GM12865 (cell line): ENCODE data around the gene HAVCR1.
"Not testable (repeated sequence)": the region's sequence is repeated elsewhere in the genome, so short reads cannot be mapped to it uniquely, and the experiment has no call there.

ENCODE experiments used
- DNase-seq: peaks from one replicate; pipeline ENCODE4 v3.0.0; 2010; ENCODE audit warnings: low read depth
- H3K4me3 ChIP-seq: 2 replicates; pipeline ENCODE4 v1.5.1; 2011; ENCODE audit warnings: mild to moderate bottlenecking, low read depth, low read length, control low read depth
- CTCF ChIP-seq: IDR thresholded peaks from 2 replicates; pipeline ENCODE4 v1.5.1; 2011; ENCODE audit warnings: low read length, control low read depth, low read depth, inconsistent platforms; ENCODE audit not compliant: insufficient read depth; ENCODE audit errors: missing control alignments

HAVCR1 gene

GRCh38 chr5:157050050-157050449, 8.9 kb downstream of the HAVCR1 start:
- H3K4me3 ChIP-seq: no peak overlapping the region
- no peak for TF ChIP-seq CTCF
- DNase-seq: peak; percentile 25

GRCh38 chr5:157049605-157050004, 9.3 kb downstream of the HAVCR1 start:
- no peak overlapping the region for H3K4me3 ChIP-seq
- DNase-seq: no peak
- TF ChIP-seq CTCF: no peak

GRCh38 chr5:157047898-157048297, 11.0 kb downstream of the HAVCR1 start:
- DNase-seq: peak; percentile 9
- no peak overlapping the region for H3K4me3 ChIP-seq
- TF ChIP-seq CTCF: no peak

GRCh38 chr5:157047016-157047415, 11.9 kb downstream of the HAVCR1 start:
- H3K4me3 ChIP-seq: not testable (repeated sequence)

GRCh38 chr5:157046041-157046440, 12.9 kb downstream of the HAVCR1 start:
- peak; percentile 5 for DNase-seq
- no peak for TF ChIP-seq CTCF
- no peak overlapping the region for H3K4me3 ChIP-seq

More at GRCh38 chr5:157047016-157047415, 11.9 kb downstream of the HAVCR1 start:
- DNase-seq: not testable (repeated sequence)

- no peak for TF ChIP-seq CTCF
- H3K4me3 ChIP-seq: no peak overlapping the region
- DNase-seq: no peak
Measured at GRCh38 chr5:157045601-157046000, 13.3 kb downstream of the HAVCR1 start.

GRCh38 chr5:157038568-157039187, 20.2 kb downstream of the HAVCR1 start:
- H3K4me3 ChIP-seq: no peak overlapping the region
- no peak for DNase-seq
- no peak for TF ChIP-seq CTCF

GRCh38 chr5:157034106-157035072, 24.5 kb downstream of the HAVCR1 start:
- H3K4me3 ChIP-seq, DNase-seq: not testable (repeated sequence)
